A673 (cell line): ENCODE data around the gene CASZ1.

Experiments used
- CTCF ChIP-seq: fragments of 300-800, 200-600 bp; sonication (generic); conservative IDR thresholded peaks from 2 replicates; pipeline ENCODE4 v1.5.1; 2017; ENCODE audit warnings: low read depth, mild to moderate bottlenecking, antibody characterized with exemption, low read length, moderate library complexity, mixed read lengths
- EZH2 ChIP-seq: fragments of 200-600 bp; sonication (generic); IDR thresholded peaks from 2 replicates; pipeline ENCODE4 v1.6.1; 2017; ENCODE audit warnings: borderline replicate concordance, low read depth, mild to moderate bottlenecking, mixed read lengths, antibody characterized with exemption, low read length; ENCODE audit not compliant: poor library complexity, severe bottlenecking

DNA sequence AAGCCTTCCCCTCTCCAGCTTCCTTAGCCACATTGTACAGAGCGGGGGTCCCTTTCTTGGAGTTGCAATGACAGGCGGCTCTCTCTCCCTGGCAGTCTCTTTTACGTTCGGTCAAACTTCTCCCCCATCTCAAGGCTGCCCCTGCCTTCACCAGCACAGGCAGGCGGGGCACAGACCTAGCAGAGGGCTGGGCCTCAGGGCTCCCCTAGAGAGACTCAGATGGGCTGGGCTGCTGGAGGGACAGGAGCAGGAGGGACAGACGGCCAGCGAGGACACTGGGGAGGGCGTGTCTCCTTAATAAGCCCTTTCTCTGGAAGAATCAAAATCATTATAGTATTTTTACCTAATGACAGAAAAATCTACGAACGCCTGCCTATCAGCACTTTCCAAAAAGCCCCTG, 79.6 kb downstream of the CASZ1 start:
- TF ChIP-seq CTCF, result no peak
- no peak for TF ChIP-seq EZH2
